Stomach (tissue), 9 donors: Measurements from ENCODE around the gene NEDD4L. TPM values are rescaled to one million over a fixed set of nuclear protein-coding genes. Genes with fewer than 3 reads are reported as not detected.

ENCODE experiments used
- DNase-seq, 2 donors: peaks; one replicate each; pipeline versions ENCODE4 v3.0.0 to v3.0.0-alpha.2; 2013 to 2019
- H3K27ac ChIP-seq, 5 donors: fragments of 200-600 bp in 4 of 5; sonication (generic) in 4 of 5; one replicate each; pipeline ENCODE4 v1.5.1; 2013 to 2019; ENCODE audit warnings: mild to moderate bottlenecking in 1 of 5, moderate library complexity in 1 of 5
- H3K27me3 ChIP-seq, 3 donors: fragments of 200-600 bp; sonication (generic); one replicate each; pipeline ENCODE4 v1.5.1; 2017 to 2019; ENCODE audit warnings: mixed run types in 1 of 3
- H3K36me3 ChIP-seq, 4 donors: fragments of 200-600 bp; sonication (generic); 1 replicate in 3 of 4; 2 replicates in 1 of 4; pipeline ENCODE4 v1.5.1; 2016 to 2019
- H3K4me1 ChIP-seq, 4 donors: fragments of 200-600 bp; sonication (generic); one replicate each; pipeline ENCODE4 v1.5.1; 2016 to 2019
- H3K4me3 ChIP-seq, 4 donors: fragments of 200-600 bp; sonication (generic) in 3 of 4; one replicate each; pipeline ENCODE4 v1.5.1; 2016 to 2019; ENCODE audit warnings: mild to moderate bottlenecking in 1 of 4
- H3K9me3 ChIP-seq, 4 donors: fragments of 200-600 bp; sonication (generic); one replicate each; pipeline ENCODE4 v1.5.1; 2016 to 2019
- CTCF ChIP-seq, 7 experiments: fragments of 450-650 bp in 4 of 7; fragments of 200-600 bp in 3 of 7; sonication (generic) in 3 of 7; IDR thresholded peaks; one replicate each; pipeline ENCODE4 v1.5.1; 2016 to 2019; ENCODE audit warnings: antibody characterized with exemption in 7 of 7, control low read depth in 2 of 7, mild to moderate bottlenecking in 1 of 7
- EP300 ChIP-seq: sonication (generic); formaldehyde crosslinking; IDR thresholded peaks from one replicate; pipeline ENCODE4 v1.6.1; 2017; ENCODE audit warnings: antibody characterized with exemption
- POLR2A ChIP-seq, 4 donors: fragments of 450-650 bp; IDR thresholded peaks; one replicate each; pipeline ENCODE4 v1.6.1; 2016; ENCODE audit warnings: antibody characterized with exemption in 4 of 4, control low read depth in 2 of 4, mild to moderate bottlenecking in 1 of 4, moderate library complexity in 1 of 4
- POLR2AphosphoS5 ChIP-seq, 3 donors: sonication (generic); formaldehyde crosslinking; IDR thresholded peaks; one replicate each; pipeline ENCODE4 v1.6.1; 2016; ENCODE audit warnings: antibody characterized with exemption in 3 of 3
- WGBS, 5 donors: extraction: QIAGEN DNeasy Blood & Tissue Kit in 3 of 5; methylation state at CpG; one replicate each; pipeline versions ENCODE4 v1.1.5 to v1.1.7; 2013 to 2018; 5-methylcytosine and 5-hydroxymethylcytosine counted together
- intact Hi-C: fragments of 100-400 bp; cut with DNase I; formaldehyde crosslinking; loops from one replicate; pipeline ENCODE4 v1.15.1; 2023; ENCODE audit warnings: low total_unique reads
- polyA plus RNA-seq, 3 donors: library from polyadenylated mRNA; stranded (reverse); fragments of 200-250 nt; gene quantifications; one replicate each; pipeline ENCODE4 v1.2.3, GENCODE V29; 2013
- total RNA-seq, 5 donors: library from RNA; depleted of rRNA; stranded (reverse); fragments of >200 nt; gene quantifications; one replicate each; pipeline versions ENCODE4 v1.1.0 to v1.2.3, GENCODE V29; 2014 to 2016
- donor health status: healthy with polysubstance abuse.
- donor health status: Bipolar disorder and iron deficiency.
- donor health status: healthy.

Gene NEDD4L
- total and polyA plus RNA-seq, 8 donors: 46.1 to 315 (median 129) TPM

GRCh38 chr18:58135701-58136331, 91.8 kb downstream of the NEDD4L start:
- Histone ChIP-seq H3K27ac (peak overlapping the region in 2 of 5 donors; percentile 1 to 27), H3K9me3 (no peaks in the 10 kb centered on the region), H3K4me1 (peaks cover 14 to 36% (median 25%) of the 10 kb centered on the region in 4 donors), H3K27me3 (no peaks in the 10 kb centered on the region), H3K36me3 (no peaks in the 10 kb centered on the region), H3K4me3 (no peak overlapping the region)
- intact Hi-C loops: no loop called here
- TF ChIP-seq POLR2AphosphoS5 (IDR thresholded peaks at IDR 0.05) (peak in 1 of 3 donors; percentile 40), EP300 (no peak), CTCF (IDR thresholded peaks at IDR 0.05) (peak in 5 of 7 experiments; percentile 67 to 86 (median 83))
- DNase-seq: peak; percentile 65 to 84
- 33 to 48% (median 39%) methylated on average over 7 of the region's 7 CpGs for WGBS, 5 donors

- Histone ChIP-seq H3K36me3 (no peaks in the 10 kb centered on the region), H3K4me3 (no peak overlapping the region), H3K27ac (peak overlapping the region in 2 of 5 donors; percentile 7 to 27), H3K27me3 (no peaks in the 10 kb centered on the region), H3K9me3 (no peaks in the 10 kb centered on the region), H3K4me1 (peaks cover 15 to 38% (median 27%) of the 10 kb centered on the region in 4 donors)
- intact Hi-C loops: no loop called here
- DNase-seq: no peak
- TF ChIP-seq POLR2A (IDR thresholded peaks at IDR 0.05): no peak
- TF ChIP-seq POLR2AphosphoS5 (IDR thresholded peaks at IDR 0.05): no peak
- TF ChIP-seq EP300: no peak
- TF ChIP-seq CTCF (IDR thresholded peaks at IDR 0.05): no peak
- WGBS, 5 donors: 51 to 82% (median 76%) methylated on average over 3 of the region's 3 CpGs
Observed at GRCh38 chr18:58136879-58137278, 92.9 kb downstream of the NEDD4L start.

- peak overlapping the region in 2 of 5 donors; percentile 4 to 39 for H3K27ac ChIP-seq
- WGBS, 5 donors: 65 to 73% (median 68%) methylated on average over 8 of the region's 8 CpGs
- intact Hi-C loops: no loop called here
- H3K27me3 ChIP-seq: no peaks in the 10 kb centered on the region
- H3K9me3 ChIP-seq: no peaks in the 10 kb centered on the region
- H3K4me3 ChIP-seq: no peak overlapping the region
- H3K4me1 ChIP-seq: peaks cover 31 to 56% (median 39%) of the 10 kb centered on the region in 4 donors
- no peak for DNase-seq
- no peaks in the 10 kb centered on the region for H3K36me3 ChIP-seq
- no peak for TF ChIP-seq POLR2A (IDR thresholded peaks at IDR 0.05)
- TF ChIP-seq POLR2AphosphoS5 (IDR thresholded peaks at IDR 0.05): no peak
- TF ChIP-seq EP300: no peak
- no peak for TF ChIP-seq CTCF (IDR thresholded peaks at IDR 0.05)
Observed at GRCh38 chr18:58139459-58140386, 95.7 kb downstream of the NEDD4L start.
